GM18873 (cell line): ENCODE data around the gene PECR.
A peak's percentile ranks its signal among the peaks of the same experiment; 100 is the strongest.
"Not testable (repeated sequence)": the region's sequence is repeated elsewhere in the genome, so short reads cannot be mapped to it uniquely, and the experiment has no call there.

ENCODE experiments used
- ATAC-seq: cut with Tn5 transposase; IDR thresholded peaks from one replicate; pipeline ENCODE4 v1.9.1; 2021; ENCODE audit warnings: mild to moderate bottlenecking, moderate library complexity, moderate number of reproducible peaks; ENCODE audit not compliant: unreplicated experiment, low FRiP score

Gene PECR

DNA sequence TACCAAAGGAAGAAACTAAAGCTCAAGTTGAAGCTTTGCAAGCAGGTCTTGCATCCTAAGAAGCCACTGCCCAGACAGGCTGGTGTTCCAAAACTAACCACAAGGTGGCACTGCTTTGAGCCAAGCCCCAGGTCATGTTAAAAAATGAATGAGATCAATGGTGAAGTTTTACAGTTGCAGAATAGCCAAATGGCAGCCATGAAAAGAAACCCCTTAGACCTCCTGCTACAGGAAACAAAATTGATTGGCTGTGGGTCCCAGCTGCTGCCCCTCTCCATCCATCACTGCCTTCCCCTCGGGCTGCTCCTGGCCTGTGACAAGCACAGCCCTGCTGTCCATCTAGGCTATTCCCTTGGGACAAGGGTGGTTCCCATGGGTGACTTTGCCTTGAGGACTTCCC, 47.5 kb downstream of the PECR start:
- no peak for ATAC-seq

DNA sequence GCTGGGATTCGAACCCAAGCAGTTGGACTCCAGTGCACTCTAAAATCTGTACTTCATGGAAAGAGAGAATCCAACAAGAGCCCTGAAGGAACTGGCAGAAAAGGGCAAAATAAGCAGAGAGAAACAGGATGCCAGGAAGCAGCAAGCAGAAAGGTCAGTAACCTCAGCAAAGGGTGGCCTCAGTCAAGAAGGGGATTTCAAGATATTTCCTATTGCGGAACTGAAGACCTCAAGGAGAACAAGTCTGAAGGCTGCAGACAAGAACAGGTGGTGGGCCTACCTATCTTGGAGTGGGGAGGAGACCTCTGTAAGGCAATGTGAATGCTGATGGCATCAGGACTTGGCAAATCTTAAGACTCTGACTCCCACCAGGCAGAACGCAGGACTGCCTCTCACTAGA, 48.2 kb downstream of the PECR start:
- peak; percentile 58 for ATAC-seq

DNA sequence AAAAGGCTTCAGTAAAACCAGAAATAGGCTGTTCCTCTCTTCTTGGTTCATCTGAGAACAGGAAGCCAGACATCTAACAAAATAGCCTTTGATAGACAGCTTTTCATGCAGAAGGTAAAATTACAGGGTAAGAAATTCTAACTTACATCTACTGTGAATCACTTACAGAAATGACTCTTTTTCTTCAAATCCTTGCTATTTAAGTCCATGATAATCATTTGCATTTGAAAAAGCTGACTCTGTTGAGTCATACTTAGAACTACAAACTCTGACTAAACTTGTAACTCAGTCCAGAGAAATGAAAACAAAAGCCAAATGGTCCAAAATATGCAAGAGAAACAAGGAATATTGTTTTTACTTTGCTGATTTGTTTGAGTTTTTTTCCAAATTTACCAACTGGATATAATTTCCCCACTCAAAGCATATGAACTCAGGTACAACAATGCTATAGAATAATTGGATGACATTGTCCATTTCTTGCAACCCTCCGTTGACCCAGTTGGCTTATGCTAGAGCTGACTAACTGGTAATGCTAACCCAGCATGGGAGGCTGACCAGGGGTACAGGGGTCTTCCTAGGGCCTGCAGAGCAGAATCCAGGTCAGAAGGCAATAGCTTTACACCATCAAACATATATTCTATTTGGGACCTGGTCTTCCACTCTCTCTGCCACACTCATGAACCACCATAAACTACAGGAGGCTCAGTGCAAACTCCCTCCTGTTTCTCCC, 49.5 kb downstream of the PECR start:
- ATAC-seq, result peak; percentile 78

DNA sequence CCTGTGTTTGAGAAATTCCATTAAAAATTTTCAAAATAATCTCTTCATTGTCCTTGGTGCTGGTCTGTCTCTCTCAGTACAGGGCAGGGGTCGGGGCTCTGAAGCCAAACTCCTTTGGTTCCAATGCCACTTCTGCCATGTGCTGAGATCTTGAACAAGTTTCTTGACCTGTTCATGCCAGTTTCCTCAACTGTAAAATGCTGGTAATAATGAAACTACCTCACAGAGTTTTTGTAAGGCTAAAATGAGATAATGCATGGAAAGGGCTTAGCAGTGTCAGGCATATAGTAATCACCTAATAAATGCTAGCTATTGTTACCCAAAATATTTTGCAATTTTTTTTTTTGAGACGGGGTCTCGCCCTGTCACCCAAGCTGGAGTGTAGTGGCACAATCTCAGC, 51.4 kb downstream of the PECR start:
- no peak for ATAC-seq

DNA sequence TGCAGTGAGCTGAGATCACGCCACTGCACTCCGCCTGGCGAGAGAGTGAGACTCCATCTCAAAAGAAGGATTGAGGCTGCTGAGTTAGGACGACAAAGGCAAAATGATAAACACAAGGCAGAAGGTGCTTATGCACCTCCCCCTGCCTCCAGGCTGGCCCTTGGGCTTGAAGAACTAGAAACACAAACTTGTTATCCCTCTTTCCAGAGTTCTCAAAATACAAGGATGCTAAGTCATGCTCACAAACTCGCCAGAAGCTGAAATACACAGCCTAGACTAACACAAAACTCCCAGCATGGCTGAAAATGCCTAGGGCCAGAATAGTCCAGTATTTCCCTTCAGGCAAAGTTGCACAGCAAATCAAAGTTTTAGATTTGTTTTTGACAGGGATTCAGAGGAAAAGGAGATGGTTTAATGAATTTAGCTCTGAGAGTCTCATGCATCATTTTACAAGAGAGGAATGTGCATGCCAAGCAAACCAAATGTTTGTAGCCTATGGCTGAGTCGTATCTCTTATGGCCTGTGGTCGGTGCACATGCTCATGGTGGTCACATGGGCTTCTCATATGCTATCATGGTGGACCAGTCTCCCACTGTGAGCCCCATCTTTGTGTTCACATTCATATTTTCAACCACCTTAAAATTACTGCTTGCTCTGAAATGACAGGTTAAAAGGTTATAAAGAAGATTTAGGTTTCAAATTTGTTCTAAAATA, 52.0 kb downstream of the PECR start:
- ATAC-seq, result no peak

DNA sequence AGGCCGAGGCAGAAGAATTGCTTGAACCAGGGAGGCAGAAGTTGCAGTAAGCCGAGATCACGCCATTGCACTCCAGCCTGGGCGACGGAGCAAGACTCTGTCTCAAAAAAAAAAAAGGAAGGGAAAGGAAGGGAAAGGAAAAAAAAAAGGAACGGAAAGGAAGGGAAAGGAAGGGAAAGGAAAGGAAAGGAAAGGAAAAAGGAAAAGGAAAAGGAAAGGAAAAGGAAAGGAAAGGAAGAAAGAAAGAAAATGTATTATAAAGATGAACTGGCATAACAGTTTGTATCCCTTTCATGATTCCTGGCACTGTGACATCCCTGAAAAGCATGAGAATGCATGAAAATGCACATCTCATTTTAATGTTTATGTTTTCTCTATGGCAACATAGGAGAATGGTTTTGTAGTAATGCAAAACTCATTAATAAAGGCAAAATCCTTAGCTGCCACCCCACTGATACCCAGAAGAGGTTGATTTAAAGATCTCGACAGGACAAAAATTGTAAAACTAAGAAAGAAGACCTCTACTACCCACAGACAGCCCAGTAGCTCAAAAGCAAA, 56.8 kb downstream of the PECR start:
- ATAC-seq, result no peak

DNA sequence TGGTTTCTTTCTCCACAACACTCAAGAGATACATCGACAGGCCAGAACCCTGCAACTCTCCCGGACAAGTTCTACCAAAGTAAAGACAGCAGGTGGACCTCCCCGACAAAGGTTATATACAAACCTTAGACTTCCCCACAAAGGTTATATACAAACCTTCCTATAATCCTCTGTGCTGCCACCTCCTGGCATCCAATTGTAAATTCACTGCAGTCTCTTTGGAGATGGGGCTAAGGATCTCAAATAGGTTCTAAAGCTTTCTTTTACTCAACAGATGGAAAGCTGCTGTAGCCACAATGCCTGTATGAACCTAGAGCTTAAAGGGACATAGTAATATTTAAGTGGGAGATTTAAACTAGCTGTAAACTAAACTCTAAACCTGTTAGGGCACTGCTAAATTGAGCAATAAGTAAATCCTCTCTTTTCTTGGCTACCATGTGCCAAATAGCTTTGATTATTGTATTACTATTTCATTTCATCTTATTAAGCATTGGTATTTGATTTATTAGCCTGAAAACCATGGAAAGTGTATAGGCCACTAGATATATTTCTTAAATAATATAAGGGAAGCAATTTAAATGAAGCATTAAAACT, 58.5 kb downstream of the PECR start:
- peak; percentile 83 for ATAC-seq

DNA sequence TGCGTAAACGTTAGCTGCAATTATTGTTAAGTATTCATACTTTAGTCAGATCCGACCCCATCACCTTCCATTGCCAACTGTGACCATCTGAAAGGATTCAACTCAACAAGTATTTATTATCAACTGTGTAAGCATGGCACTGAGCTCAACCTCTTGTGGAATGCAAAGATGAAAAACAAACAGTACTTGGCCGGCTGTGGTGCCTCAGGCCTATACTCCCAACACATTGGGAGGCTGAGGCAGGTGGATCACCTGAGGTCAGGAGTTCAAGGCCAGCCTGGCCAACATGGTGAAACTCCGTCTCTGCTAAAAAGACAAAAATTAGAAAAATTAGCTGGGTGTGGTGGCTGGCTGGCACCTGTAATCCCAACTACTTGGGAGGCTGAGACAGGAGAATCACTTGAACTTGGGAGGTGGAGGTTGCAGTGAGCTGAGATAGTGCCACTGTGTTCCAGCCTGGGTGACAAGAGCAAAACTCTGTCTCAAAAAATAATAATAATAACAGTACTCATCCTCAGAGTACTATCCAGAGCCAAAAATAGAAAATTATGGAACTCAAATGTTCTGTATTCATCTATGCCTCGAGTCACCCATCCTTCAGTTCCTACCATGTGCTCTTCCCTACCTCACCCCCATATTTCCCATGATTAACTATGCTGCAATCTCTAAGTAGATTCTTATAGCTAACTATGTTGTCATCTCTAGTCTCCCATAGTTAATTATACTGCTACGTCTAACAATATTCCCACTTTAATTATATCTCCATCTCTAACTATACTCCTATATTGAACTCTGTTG, 59.6 kb downstream of the PECR start:
- ATAC-seq, result no peak

DNA sequence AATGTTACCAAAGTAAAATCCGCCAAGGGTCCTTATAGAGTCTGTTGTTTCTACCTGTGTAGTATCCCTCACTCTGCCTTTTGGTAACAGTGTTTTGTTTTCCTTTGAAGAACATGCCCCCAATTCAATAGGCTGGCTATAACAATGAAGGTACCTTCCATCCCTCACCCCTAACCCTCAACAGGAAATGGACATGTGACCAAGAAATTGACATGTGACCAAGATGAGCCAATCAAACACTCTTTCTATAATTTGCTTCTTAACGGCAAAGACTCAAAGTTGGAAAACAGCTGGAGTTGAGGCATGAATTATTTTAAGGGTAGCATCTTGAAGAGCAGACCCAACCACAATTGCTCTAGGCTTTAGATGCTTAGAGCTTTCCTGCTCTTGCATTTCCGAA, 62.9 kb downstream of the PECR start:
- no peak for ATAC-seq

DNA sequence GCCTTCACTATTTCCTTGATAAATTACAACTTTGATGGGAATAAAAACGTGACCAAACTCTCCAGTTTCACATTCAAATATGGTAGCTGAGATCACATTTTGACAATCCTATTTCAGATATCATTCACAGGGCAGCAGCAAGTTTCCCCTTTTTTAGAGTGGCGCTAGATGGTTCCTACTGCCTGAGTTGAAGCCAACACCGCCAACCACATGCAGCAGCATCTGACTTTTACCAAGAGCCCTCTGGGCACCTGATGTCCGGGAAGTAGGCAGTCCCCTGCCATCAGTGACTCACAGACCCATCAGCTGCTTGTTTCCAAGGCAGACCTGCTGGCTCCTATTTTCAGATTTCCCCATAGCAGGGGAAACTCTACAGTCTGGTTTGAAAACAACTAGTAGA, 64.2 kb downstream of the PECR start:
- ATAC-seq, result peak; percentile 35

DNA sequence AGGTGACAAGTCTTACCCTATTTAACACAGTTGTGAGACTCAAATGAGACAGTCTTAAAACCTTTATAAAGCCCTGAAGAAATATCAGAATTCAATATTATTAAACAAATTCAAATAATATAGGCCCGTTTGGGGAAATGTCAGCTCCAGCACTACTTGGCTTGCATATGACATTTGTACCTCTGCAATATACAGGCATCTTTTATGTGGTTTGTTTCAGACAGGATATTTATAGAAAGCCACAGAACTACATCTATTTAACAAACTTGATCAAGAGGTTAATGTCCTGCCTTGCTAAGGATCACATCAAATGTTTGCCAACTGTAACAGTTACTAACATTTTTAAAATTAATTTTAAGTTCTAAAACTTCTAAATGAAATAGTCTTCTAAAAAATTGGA, 65.0 kb downstream of the PECR start:
- ATAC-seq, result no peak

DNA sequence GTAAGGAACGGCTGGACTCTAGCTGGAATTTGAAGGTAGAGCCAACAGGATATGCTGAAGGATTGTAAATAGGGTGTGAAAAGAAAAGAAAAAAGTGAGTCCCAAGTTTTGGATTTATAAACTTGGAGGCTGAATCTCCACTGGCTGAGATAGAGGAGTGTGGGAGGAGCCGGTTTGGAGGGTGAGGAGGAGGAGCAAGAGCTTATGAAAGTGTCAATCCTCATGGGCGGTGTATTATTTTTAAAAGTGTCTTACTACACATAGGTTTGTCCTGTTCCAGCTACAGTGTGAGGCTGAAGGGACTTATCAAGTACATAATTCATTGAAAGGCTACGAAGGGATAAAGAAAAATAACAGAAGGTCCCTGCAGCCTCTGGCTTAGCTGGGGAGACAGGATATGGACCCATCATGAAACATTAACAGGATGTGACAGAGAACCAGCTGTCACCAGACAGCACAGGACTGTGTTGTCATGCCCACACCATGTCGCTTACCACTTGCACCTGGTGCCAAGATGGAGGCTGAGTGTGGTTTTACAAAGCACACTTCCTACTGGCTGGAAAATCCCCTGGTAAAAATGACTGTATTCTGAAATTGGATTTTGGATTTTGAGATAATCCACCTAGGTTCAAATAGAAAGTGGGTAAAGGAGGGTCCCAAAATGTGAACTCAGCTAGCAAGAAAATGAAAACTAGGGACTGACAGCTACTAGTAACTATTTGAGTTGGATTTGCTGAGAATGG, 65.7 kb downstream of the PECR start:
- peak; percentile 88 for ATAC-seq

DNA sequence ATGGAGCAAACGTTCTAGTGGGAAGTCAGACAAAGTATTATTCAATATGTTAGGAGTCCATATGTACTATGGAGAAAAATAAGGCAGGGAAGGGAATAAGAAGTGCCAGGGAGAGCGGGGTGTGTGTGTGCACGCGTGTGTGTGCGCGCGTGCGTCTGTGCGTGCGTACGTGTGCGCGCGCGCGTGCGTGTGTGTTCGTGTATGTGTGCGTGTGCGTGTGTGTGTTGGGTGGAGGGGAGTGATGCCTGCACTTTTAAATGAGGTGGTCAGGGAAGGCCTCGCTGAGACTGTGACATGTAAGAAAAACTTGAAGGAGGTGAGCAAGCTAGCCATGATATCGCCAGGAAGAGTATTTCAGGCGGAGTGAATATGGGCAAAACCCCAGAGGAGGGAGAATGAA, 66.6 kb downstream of the PECR start:
- ATAC-seq, result no peak

DNA sequence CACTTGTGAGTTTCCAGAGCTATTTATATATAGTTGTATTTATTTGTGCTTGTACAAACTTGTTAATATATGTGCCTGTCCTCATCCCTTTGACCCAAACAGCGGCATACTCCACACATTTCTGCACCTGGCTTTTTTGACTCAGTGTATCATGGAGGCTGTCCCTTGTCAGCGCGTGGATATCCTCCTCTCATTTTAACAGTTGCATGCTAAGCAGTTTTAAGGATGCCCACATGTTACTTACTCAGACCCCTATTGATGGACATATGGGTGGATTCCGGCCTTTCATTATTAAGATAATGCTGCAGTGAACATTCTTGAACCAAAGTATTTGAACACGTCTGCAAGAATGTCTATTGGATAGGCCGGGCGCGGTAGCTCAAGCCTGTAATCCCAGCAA, 67.6 kb downstream of the PECR start:
- ATAC-seq, result no peak

DNA sequence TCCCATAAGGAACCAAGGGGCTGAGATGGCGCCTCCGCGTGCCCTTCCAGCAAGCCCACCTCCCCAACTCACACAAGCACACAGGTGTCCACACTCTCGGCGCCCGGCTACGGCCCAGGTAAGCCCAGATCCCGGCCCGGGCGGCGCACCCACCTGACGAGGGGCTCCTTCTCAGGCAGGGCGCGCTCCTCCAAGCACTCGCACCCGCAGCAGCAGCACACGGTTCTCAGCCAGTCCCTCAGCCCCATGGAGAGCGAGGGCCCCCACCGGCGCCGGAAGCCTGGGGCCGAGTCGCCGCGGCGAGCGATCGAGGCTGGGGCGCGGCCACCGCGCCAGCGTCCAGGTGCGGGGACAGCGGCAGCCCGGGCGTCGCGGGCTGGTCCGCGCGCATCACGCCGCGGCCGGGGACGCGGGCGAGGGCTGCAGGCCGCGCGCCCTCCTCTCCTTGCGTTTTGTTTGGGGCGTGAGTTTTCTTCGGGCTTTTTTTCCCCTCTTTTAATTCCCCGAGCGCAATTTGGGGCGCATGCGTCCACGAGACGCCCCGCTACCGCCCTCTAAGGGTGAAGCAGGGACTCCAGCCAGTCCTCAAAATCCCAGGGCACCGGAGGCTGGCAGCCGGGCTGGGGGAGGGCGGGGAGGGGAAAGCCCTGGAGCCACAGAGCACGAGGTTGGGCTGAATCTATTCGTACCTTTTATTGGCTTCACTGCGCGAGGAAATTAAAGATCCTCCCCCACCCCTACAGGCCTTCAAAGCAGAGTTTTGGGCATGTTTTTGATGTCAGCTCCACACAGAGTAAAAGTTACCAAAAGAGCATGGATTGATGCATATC, 68.3 kb downstream of the PECR start, which contains the start of gene MREG:
Gene MREG (minus strand): TSS at position 472 of the 830 bp plus-strand sequence. CDS start 224 bp downstream, at position 248.
- peak; percentile 34 for ATAC-seq

DNA sequence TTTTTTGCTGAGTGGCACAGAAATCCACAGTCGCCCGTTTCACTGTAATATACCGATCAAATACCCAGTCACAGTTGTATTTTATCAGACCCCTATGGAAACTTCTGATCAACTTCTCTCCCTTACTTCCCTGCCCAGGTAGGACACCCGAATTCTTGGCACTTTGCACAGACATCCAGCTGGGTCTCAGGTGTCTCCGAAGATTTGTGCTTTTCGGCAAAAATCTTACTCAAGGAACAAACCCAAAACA, 68.9 kb downstream of the PECR start:
- ATAC-seq, result no peak

DNA sequence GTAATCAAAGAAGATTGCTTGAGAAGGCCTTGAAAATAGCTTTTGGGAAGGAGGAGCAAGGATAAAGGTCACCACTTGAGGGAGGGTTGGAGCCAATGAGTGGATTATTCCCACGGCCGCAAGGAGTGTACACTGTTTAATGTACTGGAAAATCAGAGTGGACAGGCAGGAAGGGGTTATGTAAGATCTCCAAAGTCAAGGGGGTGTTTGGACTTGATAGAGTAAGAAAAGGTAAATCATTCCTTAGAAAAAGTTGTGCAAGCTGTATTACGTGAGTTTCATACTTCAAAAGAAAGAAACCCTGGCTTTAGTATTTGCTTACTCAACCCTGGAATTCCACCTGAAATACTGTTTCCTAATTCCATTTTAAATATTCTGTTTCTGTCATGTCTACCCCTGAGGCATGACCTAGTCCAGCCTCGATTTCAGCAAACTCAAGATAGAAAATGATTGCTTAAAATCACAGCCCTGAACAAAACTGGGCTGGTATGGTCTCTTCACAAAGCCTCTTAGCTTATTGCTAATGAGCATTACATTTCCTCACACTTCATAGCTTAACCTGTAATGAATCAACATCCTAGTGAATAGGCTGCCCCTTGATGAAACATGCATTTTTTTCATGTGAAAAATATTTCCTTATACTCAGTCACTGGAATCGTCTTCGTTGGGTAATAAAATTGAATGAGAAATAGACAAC, 69.3 kb downstream of the PECR start:
- ATAC-seq, result no peak

DNA sequence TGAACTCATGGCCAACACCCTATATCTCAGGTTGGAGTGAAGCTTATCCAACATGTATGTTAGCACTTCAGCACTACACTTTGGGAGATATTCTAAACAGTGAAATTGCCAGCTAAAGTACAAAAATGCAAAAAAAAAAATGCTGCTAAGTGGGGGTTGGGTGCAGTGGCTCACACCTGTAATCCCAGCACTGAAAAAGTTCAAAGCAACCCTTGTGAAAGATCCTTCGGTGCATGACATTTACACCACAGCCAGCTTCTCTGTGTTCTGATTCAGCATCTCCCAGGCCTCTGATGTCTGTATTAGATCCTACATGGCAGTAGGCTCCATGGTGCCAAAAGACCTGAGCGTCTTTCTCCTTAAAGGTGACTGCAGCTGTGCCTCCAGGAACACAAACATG, 72.4 kb downstream of the PECR start:
- ATAC-seq, result not testable (repeated sequence)

DNA sequence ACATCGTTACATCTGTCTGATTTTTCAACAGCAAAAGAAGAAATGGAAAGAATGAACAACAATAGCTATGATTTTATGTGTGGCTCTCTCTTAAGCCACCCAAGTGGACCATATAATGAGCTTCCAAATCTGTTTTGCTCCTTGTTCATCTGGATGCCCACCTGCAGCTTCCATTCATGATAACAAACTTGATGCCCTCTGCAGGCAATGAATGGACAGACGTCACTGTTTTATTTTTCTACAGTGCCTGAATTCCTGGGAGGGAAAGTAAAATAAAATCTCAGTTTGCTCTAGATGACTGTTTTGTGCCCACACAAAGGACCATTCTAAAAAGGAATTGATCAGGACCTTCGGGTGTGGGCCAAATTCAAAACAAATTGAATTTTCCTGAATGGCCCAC, 73.2 kb downstream of the PECR start:
- ATAC-seq, result no peak
